NCI-H82 (cell line): ENCODE results near the gene ZDHHC1.
A peak's percentile ranks its signal among the peaks of the same experiment; 100 is the strongest.
"Not testable (repeated sequence)": the region's sequence is repeated elsewhere in the genome, so short reads cannot be mapped to it uniquely, and the experiment has no call there.

Experiments used
- DNase-seq: peaks from one replicate; lab custom pipeline; 2025; lab: John Stamatoyannopoulos, UW

Gene ZDHHC1

GRCh38 chr16:67394155-67395104 is 21.8 kb downstream of the ZDHHC1 start:
- DNase-seq = no peak

GRCh38 chr16:67393788-67394154 is 22.5 kb downstream of the ZDHHC1 start:
- DNase-seq = no peak

GRCh38 chr16:67393111-67393787 is 23.0 kb downstream of the ZDHHC1 start, which contains the start of gene TPPP3:
TSS of gene TPPP3 (minus strand) at chr16:67393498. CDS start at chr16:67391111, 2,387 bp downstream.
- peak; percentile 95 for DNase-seq

DNA sequence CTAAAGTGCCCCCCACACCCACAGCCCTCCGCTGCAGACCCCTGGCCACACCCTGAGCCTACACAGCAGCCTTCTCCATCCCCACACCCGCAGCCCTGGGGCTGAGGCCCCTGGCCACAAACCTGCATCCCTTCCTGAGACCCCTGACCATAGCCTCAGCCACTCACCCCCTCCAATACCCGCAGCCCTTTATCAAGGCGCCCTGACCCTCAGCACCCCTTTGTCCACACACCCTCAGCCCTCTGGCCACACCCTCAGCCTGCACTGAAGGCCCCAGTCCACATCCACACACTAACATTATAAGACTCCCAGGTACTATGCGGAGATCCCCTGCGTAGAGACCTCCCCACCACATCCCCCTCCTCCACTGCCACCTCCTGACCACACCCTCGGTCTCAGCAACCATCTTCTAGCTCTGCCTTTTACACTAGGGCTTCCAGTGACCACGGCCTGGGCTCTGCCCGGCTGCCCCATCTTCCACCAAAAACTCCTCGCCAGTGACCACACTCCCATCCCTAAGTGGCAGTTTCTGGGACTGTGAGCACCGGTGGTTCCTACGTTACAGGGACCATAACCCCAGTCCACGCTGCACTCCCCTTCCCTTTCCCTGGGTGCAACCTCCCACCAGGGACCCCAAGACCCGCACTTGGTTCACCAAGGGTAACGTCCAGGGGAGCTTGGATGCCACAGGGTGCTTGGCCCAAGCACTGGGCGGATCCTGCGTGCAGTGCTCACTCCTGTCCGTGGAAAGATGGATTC is 23.8 kb downstream of the ZDHHC1 start:
- no peak for DNase-seq

DNA sequence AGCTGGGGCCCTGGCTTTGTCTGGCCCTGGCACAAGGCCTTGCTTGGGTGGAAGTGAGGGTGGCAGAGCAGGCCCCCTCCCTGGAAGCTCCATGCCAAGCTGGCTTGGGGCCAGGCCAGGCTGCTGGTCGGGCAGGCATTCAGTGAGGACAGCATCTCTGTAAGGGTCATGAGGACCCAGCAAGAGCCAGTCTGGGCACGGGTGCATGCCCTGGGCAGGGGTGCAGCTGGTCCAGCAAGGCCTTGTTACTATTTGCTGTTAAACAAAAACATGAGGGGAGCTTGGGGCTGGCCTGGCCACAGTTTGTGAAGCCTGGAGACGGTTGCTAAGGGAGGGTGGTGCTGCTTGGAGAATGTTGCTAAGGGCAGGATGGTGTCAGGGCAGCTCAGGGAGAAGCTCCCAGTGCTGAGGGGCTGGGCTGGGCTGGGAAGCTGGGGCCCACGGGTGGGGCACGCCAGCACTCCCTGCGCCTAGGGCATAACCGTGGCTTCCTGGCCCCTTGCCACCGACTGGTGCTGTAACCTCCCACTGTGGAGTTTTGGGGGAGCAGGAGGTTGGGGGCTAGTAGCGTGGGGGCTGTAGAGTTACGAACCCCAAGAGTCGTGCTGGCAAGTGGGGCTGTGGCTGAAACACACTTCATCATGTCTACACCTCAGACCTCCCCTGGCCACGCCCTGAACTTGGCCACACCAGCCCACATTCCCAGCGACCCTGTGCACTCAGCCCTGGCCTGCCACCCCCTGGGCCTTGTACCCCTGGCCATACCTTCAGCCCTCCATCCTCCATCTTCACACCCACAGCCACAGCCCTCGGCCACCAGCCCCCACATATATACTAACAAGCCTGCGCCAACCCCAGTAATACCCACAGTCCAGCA is 24.6 kb downstream of the ZDHHC1 start:
- DNase-seq = no peak

- DNase-seq = no peak
Observed at GRCh38 chr16:67390816-67391423, 25.4 kb downstream of the ZDHHC1 start.

- no peak for DNase-seq
Observed at GRCh38 chr16:67389911-67390815, 26.1 kb downstream of the ZDHHC1 start.

DNA sequence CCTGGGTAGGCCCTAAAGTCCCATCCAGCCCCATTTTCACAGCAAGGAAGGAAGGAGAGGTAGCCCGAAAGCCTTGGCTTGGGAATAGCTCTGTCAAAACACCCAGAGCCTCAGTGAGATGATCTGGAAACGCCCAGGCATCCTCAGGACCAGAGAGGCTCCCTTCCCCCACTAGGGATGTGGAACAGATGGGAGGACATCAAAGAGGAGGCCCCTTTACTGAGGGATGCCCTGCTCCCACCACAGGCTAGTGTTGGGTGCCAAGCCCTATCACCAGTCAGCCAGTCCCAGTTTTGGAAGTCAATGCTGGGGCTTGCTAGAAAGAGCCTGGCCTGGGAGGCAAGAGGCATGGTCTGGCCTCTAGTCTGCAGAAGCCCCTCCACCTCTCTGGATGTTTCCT is 27.7 kb downstream of the ZDHHC1 start:
- peak; percentile 53 for DNase-seq

GRCh38 chr16:67388191-67388590 is 28.1 kb downstream of the ZDHHC1 start:
- DNase-seq = no peak

DNA sequence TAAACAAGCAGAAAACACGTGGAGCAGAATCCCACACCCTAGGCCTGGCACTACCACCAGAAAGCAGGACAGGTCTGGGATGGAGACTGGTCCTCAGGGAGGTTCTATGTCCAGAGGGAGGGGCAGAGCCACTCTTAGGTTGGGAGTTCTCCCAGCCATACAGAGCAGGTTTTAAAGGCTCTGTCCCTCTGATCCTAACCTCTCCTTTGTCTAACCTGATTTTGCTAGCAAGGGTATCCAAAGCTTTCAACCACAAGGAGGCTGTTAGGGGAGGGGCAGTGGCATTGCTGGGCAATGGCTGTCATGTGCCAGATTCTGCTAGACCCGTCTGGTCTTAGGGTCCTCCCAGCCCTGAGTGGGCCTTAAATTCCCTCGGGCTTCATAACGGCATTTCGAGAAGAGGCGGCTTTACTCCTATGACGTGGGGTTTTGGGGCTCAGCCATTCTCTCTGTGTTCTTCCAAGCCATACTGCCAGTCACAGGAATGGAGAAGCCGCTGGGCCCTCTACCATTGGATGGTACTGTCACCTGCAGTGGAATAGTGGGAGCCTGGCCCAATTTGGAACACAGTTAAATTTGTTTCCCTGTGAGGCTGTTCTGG is 28.7 kb downstream of the ZDHHC1 start:
- no peak for DNase-seq

DNA sequence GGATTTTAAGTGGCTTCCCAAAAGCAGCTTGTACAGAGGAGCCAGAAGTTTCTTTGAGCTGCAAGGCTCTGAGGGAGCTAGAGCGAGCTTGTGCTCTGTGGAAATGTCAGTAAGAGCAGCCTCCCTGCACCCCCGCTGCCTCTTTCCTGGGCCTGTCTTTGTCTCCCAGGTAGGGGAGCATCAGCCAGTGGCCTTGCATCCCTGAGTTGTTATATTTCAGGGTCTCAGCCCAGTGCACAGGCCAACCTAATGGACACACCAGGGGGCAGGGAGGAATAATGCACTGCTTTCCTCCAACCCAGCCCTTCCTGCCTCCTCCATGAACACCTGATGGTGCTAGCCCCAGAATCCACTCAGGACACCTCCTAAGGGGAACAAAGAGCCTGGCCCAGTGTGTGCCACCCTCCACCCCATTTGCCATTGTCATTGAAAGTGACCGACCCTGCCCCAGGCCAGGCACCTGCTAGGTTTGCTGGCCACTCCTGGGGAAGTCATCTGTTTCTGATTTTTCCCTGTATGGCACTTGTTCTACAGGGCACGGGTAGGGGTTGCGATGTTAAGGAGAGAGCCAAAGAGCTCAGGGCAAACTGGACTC is 29.3 kb downstream of the ZDHHC1 start:
- DNase-seq = no peak

- no peak for DNase-seq
Observed at GRCh38 chr16:67384778-67385510, 31.3 kb downstream of the ZDHHC1 start.

DNA sequence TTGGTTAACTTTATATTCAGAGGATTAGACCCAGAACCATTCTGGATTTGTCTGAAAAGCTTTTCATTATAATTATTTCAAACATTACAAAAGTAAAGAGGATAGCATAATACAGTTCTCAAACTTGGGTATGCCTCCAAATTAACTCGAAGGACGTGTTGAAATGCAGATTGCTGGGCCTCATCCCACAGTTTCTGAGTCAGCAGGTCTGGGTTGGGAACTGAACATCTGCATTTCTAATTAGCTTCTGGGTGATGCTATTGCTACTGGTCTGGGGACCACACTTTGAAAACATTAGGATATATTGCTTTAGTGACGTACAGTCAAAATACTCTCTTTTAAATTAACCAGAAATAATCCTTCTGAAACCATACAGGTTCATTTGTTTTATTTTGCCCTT is 33.0 kb downstream of the ZDHHC1 start:
- DNase-seq = no peak

DNA sequence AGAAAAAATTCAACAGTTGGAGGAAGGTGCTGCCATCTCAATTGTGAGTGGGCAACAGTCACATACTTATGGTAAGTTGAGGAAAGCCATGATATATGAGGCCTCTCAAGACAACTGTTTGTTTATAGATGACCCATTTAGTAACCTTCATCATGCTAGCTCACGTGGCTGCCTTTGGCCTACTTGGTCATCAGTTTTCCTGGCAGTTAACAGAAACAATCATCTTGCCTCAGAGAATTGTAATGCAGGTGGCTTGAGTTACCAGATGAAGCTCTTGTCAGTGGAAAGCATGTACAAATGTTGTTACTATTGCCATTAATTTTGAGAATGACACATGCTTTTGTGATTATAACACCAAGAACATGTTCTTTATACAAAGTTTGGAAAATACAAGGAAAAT is 37.6 kb downstream of the ZDHHC1 start:
- DNase-seq = no peak

- not testable (repeated sequence) for DNase-seq
Observed at GRCh38 chr16:67376012-67376411, 40.3 kb downstream of the ZDHHC1 start.

DNA sequence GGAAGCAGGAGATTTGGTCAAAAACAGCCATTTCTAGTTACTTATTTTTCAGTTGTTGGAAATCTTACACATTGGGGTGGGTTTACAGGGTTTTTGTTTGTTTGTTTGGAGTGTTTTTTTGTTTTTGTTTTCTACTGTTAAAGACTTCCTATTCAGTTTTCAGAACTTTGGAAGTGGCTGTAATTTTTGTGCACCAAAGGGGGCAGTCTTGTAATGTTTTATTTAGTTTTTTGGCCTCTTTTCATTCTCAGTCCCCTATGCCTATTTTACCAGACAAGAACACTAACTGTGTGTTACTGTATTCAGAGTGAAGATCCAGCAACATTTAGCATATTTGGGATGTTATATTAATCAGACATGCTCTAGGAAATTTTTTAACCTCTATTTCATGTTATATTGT is 43.6 kb downstream of the ZDHHC1 start:
- peak; percentile 18 for DNase-seq

DNA sequence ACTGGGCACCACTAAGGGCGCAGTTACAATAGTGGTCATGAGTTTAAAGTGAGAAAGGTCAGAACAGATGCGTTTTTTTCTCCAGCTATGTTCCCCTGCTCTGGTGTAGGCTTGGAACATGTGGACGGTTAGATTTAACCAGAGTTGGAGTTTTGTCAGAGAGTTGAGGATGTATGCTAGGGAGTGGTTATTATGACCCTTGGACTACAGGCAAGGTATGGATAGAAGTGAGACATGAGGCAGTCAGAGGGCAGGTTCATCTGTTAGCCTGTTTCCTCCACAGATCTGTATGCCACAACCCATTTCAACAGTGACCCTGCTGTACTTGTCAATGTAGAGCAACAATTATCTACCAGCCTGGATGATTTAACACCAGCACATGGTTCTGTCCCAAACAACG is 45.6 kb downstream of the ZDHHC1 start:
- DNase-seq = no peak

GRCh38 chr16:67364600-67365235 is 51.6 kb downstream of the ZDHHC1 start:
- no peak for DNase-seq
